ENCODE measurements around the gene AP1S3.

- TF ChIP-seq CTCF (conservative IDR thresholded peaks at IDR 0.05) (no peak), EZH2 (IDR thresholded peaks at IDR 0.05; ENCODE audit: low read depth) (no peak)
These were observed 17.5 kb downstream of the AP1S3 start for GRCh38 chr2:223819891-223820290.
